Caco-2 (cell line): ENCODE data around the gene FAM98C. TPM values are rescaled to one million over a fixed set of nuclear protein-coding genes. Genes with fewer than 3 reads are reported as not detected.

Source experiments
- BruUV-seq: library from RNA; stranded (reverse); fragments of 400-500 nt; replicated peaks from 2 replicates; lab custom pipeline; 2021; lab: Mats Ljungman, UMichigan
- CTCF ChIA-PET: fragments of 300-600 bp; sonication (Branson Sonifier 250); formaldehyde crosslinking; loops from one replicate; lab custom pipeline; 2022; ENCODE audit warnings: antibody characterized with exemption; lab: Charles Lee
- POLR2A ChIA-PET: fragments of 300-600 bp; sonication (Branson Sonifier 250); formaldehyde crosslinking; loops from one replicate; lab custom pipeline; 2022; ENCODE audit warnings: antibody characterized with exemption; lab: Charles Lee
- DNase-seq, 2 experiments: peaks; one replicate each; pipeline versions ENCODE4 v3.0.0 to v3.0.0-alpha.2; 2020 to 2022
- H3K27me3 ChIP-seq: replicated peaks from 2 replicates; pipeline ENCODE4 v1.6.0; 2011; ENCODE audit warnings: low read length; ENCODE audit not compliant: control insufficient read depth, insufficient read depth
- H3K36me3 ChIP-seq: 2 replicates; pipeline ENCODE4 v1.5.1; 2011; ENCODE audit warnings: low read length; ENCODE audit not compliant: control insufficient read depth, insufficient read depth
- H3K4me1 ChIP-seq: fragments of 250-450 bp; sonication (Bioruptor Pico); 2 replicates; pipeline ENCODE4 v1.5.1; 2020; ENCODE audit warnings: mild to moderate bottlenecking
- H3K4me3 ChIP-seq: 2 replicates; pipeline ENCODE4 v1.5.1; 2011; ENCODE audit warnings: low read depth, mild to moderate bottlenecking, control low read depth, low read length
- H3K9me3 ChIP-seq: fragments of 250-450 bp; sonication (Bioruptor Pico); 2 replicates; pipeline ENCODE4 v1.5.1; 2020; ENCODE audit warnings: mild to moderate bottlenecking, moderate library complexity
- H3K27ac Mint-ChIP-seq: one replicate; pipeline ENCODE4 v1.8.0; 2022; ENCODE audit warnings: mixed read lengths; ENCODE audit not compliant: unreplicated experiment
- H3K27me3 Mint-ChIP-seq: one replicate; pipeline ENCODE4 v1.8.0; 2022; ENCODE audit warnings: mixed read lengths; ENCODE audit not compliant: insufficient read depth, unreplicated experiment
- H3K36me3 Mint-ChIP-seq: one replicate; pipeline ENCODE4 v1.8.0; 2022; ENCODE audit warnings: mild to moderate bottlenecking, mixed read lengths; ENCODE audit not compliant: insufficient read depth, unreplicated experiment
- H3K4me1 Mint-ChIP-seq: one replicate; pipeline ENCODE4 v1.8.0; 2022; ENCODE audit warnings: low read depth, mixed read lengths; ENCODE audit not compliant: unreplicated experiment
- H3K4me3 Mint-ChIP-seq: one replicate; pipeline ENCODE4 v1.8.0; 2022; ENCODE audit warnings: mild to moderate bottlenecking, moderate library complexity, mixed read lengths; ENCODE audit not compliant: unreplicated experiment
- H3K9me3 Mint-ChIP-seq: one replicate; pipeline ENCODE4 v1.8.0; 2022; ENCODE audit warnings: mixed read lengths; ENCODE audit not compliant: unreplicated experiment
- intact Hi-C: fragments of 100-400 bp; cut with micrococcal nuclease; formaldehyde crosslinking; loops from one replicate; pipeline ENCODE4 v1.10.0; 2022; ENCODE audit not compliant: unreplicated experiment
- total RNA-seq: library from RNA; stranded (reverse); gene quantifications from 2 replicates; pipeline ENCODE4 v1.2.3, GENCODE V29; 2022
- TF ChIP-seq, protein P1 (sequence below), 2 experiments: fragments of 200-600 bp in 1 of 2; IDR thresholded peaks; 1 replicate in 1 of 2; 2 replicates in 1 of 2; pipeline versions ENCODE4 v1.5.1 to v1.8.0; 2011 to 2022; ENCODE audit warnings: antibody characterized with exemption in 1 of 2, control low read depth in 1 of 2, inconsistent platforms in 1 of 2, low read depth in 1 of 2, low read length in 1 of 2, mild to moderate bottlenecking in 1 of 2, moderate library complexity in 1 of 2; ENCODE audit not compliant: insufficient read depth in 1 of 2, severe bottlenecking in 1 of 2, unreplicated experiment in 1 of 2

The FAM98C gene
- total RNA-seq, 1 experiment from 2014 or later: 19.7 TPM

DNA sequence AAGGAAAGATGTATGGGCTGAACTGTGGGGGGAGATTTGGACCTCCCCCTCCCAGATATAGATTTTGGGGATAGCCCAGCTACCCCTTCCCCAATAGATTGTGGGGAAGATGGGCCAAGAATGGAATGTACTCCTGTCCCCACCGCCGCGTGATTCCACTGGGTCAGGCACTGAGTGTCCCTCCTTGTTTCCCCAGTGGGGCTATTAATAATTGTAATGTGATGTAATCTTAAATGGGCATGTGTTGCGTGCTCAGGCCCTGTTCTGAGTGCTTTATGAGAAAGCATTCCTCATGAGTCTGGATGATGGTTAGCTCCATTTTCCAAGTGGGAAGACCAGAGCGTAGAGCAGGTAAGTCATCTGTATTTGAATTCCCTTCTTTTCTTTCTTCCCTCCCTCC, 27.1 kb upstream of the FAM98C start:
- intact Hi-C loops: no loop called here
- Mint-ChIP-seq H3K4me1 (peaks cover 6% of the 10 kb centered on the region), H3K27ac (peak overlapping the region; percentile 92), H3K4me3 (peak overlapping the region; percentile 90), H3K27me3 (no peaks in the 10 kb centered on the region), H3K36me3 (peaks cover 42% of the 10 kb centered on the region), H3K9me3 (no peaks in the 10 kb centered on the region)
- ChIA-PET CTCF (interaction anchor here (0.7 to 2.8 kb wide), 3 partner anchors 12 to 150 kb away, joined by 3 to 58 read pairs (median 3); partner anchors contain the start of genes FAM98C and GGN), POLR2A (interaction anchor here (0.6 kb wide), 1 partner anchor 14 kb away, joined by 8 read pairs; no protein-coding TSS in a partner anchor)
- DNase-seq: no peak
- peak overlapping the region; percentile 95 for H3K4me3 ChIP-seq
- BruUV-seq: no TSS peak
- no peaks in the 10 kb centered on the region for H3K9me3 ChIP-seq
- TF ChIP-seq, protein P1, sequence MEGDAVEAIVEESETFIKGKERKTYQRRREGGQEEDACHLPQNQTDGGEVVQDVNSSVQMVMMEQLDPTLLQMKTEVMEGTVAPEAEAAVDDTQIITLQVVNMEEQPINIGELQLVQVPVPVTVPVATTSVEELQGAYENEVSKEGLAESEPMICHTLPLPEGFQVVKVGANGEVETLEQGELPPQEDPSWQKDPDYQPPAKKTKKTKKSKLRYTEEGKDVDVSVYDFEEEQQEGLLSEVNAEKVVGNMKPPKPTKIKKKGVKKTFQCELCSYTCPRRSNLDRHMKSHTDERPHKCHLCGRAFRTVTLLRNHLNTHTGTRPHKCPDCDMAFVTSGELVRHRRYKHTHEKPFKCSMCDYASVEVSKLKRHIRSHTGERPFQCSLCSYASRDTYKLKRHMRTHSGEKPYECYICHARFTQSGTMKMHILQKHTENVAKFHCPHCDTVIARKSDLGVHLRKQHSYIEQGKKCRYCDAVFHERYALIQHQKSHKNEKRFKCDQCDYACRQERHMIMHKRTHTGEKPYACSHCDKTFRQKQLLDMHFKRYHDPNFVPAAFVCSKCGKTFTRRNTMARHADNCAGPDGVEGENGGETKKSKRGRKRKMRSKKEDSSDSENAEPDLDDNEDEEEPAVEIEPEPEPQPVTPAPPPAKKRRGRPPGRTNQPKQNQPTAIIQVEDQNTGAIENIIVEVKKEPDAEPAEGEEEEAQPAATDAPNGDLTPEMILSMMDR (IDR thresholded peaks at IDR 0.05; ENCODE audit: insufficient read depth in 1 of 2, low read depth in 1 of 2, low read length in 1 of 2, severe bottlenecking in 1 of 2, unreplicated experiment in 1 of 2): no peak
- no peaks in the 10 kb centered on the region for H3K27me3 ChIP-seq
- H3K4me1 ChIP-seq: 0 out of 2 replicates have a peak, but pooled peaks cover 4% of the 10 kb centered on the region
- H3K36me3 ChIP-seq: no peaks in the 10 kb centered on the region; the same call in 1 of the 2 replicates

- TF ChIP-seq, protein P1 (IDR thresholded peaks at IDR 0.05; ENCODE audit: insufficient read depth in 1 of 2, low read depth in 1 of 2, low read length in 1 of 2, severe bottlenecking in 1 of 2, unreplicated experiment in 1 of 2): no peak
- Mint-ChIP-seq H3K27me3 (no peaks in the 10 kb centered on the region), H3K36me3 (peaks cover 49% of the 10 kb centered on the region), H3K4me3 (peak overlapping the region; percentile 90), H3K27ac (no peak overlapping the region), H3K9me3 (no peaks in the 10 kb centered on the region), H3K4me1 (peaks cover 6% of the 10 kb centered on the region)
- intact Hi-C loops: no loop called here
- Histone ChIP-seq H3K4me3 (no peak overlapping the region), H3K4me1 (0 out of 2 replicates have a peak, but pooled peaks cover 4% of the 10 kb centered on the region), H3K36me3 (peaks cover 2% of the 10 kb centered on the region), H3K9me3 (no peaks in the 10 kb centered on the region), H3K27me3 (no peaks in the 10 kb centered on the region)
- DNase-seq: no peak
- no TSS peak for BruUV-seq
- CTCF ChIA-PET: no interaction called here
- POLR2A ChIA-PET: interaction anchor here (0.6 kb wide), 2 partner anchors 13 to 918 kb away, joined by 3 to 8 read pairs; no protein-coding TSS in a partner anchor
These were observed 26.3 kb upstream of the FAM98C start for GRCh38 chr19:38376576-38376975.

DNA sequence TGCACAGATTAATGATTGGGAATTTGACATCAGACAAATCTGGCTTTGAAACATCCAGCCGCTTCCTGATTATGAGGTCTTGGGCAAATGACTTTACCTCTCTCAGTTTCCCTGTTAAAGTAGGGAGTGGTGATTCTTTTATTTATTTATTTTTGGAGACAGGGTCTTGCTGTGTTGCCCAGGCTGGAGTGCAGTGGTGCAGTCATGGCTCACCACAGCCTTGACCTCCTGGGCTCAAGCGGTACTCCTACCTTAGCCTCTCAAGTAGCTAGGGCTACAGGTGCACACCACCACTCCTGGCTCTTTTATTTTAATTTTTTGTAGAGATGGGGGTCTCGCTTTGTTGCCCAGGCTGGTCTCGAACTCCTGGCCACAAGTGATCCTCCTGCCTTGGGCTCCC, 25.8 kb upstream of the FAM98C start:
- Histone ChIP-seq H3K36me3 (peaks cover 2% of the 10 kb centered on the region), H3K4me3 (no peak overlapping the region), H3K27me3 (no peaks in the 10 kb centered on the region), H3K4me1 (0 out of 2 replicates have a peak, but pooled peaks cover 4% of the 10 kb centered on the region), H3K9me3 (no peaks in the 10 kb centered on the region)
- no peaks in the 10 kb centered on the region for H3K27me3 Mint-ChIP-seq
- H3K9me3 Mint-ChIP-seq: no peaks in the 10 kb centered on the region
- ChIA-PET CTCF (no interaction called here), POLR2A (interaction anchor here (0.6 kb wide), 1 partner anchor 918 kb away, joined by 3 read pairs; no protein-coding TSS in a partner anchor)
- H3K4me1 Mint-ChIP-seq: peaks cover 6% of the 10 kb centered on the region
- peaks cover 54% of the 10 kb centered on the region for H3K36me3 Mint-ChIP-seq
- no peak overlapping the region for H3K27ac Mint-ChIP-seq
- no peak for DNase-seq
- BruUV-seq: no TSS peak
- intact Hi-C loops: no loop called here
- no peak overlapping the region for H3K4me3 Mint-ChIP-seq
- TF ChIP-seq, protein P1 (IDR thresholded peaks at IDR 0.05; ENCODE audit: insufficient read depth in 1 of 2, low read depth in 1 of 2, low read length in 1 of 2, severe bottlenecking in 1 of 2, unreplicated experiment in 1 of 2): no peak
